Stimulated activated CD8-positive, alpha-beta memory T cell treated with anti-CD3 and anti-CD28 coated beads, Interleukin-4, amount 100 ng/mL, for 4 hours (primary cell): Measurements from ENCODE around the gene DENND2A.
"Not testable (repeated sequence)": the region's sequence is repeated elsewhere in the genome, so short reads cannot be mapped to it uniquely, and the experiment has no call there.

Experiments used
- DNase-seq, 2 donors: peaks; one replicate each; pipeline ENCODE4 v3.0.0-alpha.2; 2020; ENCODE audit warnings: low read depth in 2 of 2, low spot score in 1 of 2

Gene DENND2A

DNA sequence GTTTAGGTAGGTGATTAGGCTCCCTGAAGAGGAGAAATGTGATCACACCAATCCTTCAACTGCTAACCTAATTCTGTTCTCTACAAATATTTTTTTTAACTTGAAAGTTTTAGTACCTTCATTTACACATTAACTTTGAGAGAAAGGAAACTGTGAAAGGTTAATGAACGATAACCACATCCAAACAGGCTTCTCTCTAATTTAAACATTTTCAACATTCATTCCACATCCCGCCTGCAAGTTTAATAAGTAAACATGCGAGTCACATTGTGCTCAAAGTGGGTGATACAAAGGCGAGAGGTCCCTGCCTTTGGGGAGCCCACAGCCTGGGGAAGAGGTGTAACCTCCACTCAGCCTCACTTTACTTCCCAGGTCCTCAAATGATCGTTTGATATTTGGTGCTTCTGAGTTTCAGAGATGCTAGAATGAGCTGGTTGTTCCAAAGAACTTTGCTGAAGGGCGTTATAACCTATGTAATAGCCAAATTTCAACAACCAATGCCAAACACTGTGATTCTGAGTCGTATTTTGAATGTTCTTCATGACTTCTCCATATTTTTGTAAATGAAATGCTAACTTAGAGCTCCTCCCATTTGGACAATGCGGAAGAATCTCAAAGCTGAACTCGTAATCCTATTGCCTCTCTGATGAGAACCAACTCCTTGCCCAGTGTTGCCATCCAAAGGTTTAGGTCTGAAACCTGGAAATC, 47.5 kb downstream of the DENND2A start:
- no peak for DNase-seq

GRCh38 chr7:140591180-140591902, 49.3 kb downstream of the DENND2A start:
- DNase-seq: no peak

- no peak for DNase-seq
Measured at GRCh38 chr7:140587243-140587642, 53.4 kb downstream of the DENND2A start.

- no peak for DNase-seq
Measured at GRCh38 chr7:140586516-140586915, 54.1 kb downstream of the DENND2A start.

GRCh38 chr7:140585333-140585732, 55.3 kb downstream of the DENND2A start:
- DNase-seq: no peak

DNA sequence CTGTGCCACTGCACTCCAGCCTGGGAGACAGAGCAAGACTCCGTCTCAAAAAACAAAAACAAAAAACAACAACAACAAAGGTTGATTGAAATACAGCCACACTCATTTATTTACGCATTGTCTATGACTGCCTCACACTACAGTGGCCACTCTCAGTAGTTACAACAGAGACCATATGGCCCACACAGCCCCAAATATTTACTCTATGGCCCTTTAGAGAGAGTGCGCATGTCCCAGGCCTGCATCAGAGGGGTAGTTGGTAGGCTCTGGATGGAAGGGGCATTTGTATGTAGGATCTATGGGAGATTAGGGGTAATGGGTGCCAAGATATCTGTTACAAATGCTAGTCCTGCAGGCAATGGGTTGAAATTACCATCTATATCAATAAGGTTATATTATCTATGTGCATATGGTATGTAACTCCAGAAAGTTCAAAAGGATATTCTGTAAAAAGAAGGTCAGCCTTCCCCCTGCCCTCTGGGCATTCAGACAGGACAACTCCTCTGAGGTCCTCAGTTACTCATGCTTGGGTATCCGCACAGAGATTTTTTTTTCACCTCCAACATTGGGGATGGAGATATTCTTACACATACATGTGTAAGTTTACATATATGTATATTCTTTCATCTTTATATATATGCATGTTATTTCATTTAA, 56.3 kb downstream of the DENND2A start:
- no peak for DNase-seq

DNA sequence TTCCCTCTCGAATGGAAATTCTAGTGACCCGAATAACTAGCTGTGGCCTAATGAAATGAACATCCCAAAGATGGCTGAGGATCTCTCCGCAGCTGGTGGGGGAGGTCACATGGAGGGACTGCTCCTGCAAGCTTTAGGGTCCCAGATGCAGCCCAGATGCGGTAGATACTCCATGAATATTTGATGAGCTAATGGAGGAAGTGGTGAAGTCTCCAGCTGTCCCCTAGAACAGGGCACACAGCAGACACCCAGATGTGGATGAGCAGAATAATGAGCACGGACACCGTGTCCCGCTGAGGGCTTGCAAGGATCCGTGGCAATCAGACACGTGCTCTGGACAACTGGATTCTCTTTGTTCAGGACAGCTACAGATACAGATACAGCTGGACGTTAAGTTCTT, 59.2 kb downstream of the DENND2A start:
- no peak for DNase-seq

DNA sequence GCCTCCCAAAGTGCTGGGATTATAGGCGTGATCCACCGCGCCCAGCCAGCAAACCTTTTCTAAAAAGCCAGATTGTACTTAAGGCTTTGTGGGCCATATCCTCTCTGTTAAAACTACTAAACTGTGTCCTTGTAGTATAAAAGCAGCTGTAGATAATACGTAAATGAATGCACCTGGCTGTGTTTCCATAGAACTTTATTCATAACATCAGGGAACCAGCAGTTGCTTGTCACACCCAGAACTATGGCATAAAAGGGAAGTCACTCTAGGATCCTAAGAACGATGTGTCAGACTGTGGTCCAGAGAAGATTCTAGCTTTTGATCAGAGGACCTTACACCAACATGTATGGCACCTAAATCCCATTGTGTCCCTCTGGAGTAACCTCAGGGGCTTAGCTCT, 63.0 kb downstream of the DENND2A start:
- DNase-seq: no peak

DNA sequence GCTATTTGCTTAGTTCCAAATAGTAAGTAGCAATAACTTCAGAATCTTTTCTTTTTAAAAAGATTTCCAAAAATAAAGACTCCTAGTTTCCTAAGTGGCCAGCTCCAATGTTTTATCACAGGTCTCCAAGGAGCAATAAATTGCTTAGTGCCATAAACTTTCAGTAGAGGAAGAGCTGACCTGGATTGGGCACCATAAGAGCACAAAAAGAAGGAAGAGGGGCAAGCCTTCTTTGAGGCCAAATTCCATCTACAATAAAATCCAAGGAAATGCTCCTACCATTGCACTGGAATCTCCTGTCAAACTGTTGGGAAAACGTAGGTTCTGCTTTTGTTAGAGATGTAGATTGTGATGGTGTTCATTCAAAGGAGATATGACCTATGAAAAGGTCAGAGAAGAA, 64.0 kb downstream of the DENND2A start:
- DNase-seq: no peak

DNA sequence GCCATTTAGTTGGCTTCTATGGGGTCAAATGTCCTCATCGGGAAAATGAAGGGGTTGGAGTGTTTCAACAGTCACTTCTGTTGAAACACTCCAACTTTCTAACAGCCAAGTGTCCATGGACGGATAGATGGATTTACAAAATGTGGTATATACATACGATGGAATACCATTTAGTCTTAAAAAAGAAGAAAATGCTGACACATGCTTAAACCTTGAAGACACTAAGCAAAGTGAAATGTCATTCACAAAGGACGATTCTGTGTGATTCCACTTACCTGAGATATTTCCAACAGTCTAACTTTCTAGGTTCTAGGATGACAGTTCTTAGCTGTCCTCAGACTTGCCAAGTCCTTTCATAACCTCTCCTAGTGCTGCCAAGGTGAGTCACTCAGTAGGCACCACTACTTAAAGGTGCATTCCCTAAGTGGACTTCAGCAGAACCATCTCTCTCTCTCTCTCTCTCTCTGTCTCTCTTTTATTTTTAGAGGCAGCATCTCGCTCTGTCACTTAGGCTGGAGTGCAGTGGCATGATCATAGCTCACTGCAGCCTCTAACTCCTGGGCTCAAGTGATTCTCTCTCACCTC, 69.0 kb downstream of the DENND2A start:
- DNase-seq: no peak

DNA sequence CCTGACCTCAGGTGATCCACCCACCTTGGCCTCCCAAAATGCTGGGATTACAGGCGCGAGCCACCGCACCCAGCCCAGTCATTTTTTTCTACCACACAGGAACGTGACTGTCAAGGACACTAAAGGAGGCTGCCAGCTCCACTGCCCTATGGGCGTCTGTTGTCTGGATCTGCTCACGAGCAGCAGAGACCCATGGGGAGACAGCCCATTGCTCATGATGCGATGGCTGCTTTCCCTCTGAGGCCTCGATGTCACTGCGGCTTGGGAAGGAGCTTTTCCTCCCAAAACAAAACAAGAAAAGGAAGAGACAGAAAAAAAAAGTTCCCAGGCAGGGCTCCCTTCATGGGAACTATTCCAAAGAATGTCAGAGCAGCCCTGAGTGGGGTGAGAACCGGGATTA, 70.5 kb downstream of the DENND2A start:
- DNase-seq: no peak

- no peak for DNase-seq
Measured at GRCh38 chr7:140568021-140568813, 72.4 kb downstream of the DENND2A start.

- DNase-seq: not testable (repeated sequence)
Measured at GRCh38 chr7:140566186-140566585, 74.4 kb downstream of the DENND2A start.

- not testable (repeated sequence) for DNase-seq
Measured at GRCh38 chr7:140565761-140566160, 74.9 kb downstream of the DENND2A start.

- no peak for DNase-seq
Measured at GRCh38 chr7:140564643-140565042, 76.0 kb downstream of the DENND2A start.

DNA sequence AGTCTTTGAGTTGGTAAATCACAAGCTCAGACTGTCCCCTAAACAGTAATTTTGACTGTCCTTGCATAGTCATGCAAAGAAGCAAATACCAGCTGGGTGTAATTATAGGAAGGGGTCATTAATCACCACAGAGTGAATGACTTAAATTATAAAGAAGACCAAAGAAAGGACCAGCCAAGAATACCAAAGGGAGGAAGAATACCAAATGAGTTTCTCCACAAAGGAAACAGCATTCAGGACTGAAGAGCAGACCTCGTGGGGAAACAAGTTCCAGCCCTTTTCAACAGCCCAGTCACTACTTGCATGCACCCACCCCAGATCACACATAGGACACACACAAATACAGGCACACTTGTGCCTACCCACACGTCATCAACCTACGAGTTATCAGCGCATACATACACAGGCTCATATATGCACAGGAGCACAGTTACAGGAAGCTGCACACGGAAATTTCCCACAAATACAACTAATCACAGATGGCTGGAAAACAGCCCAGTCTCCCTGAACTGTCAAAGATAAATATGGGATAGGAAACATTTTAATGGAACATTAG, 77.6 kb downstream of the DENND2A start:
- DNase-seq: no peak

DNA sequence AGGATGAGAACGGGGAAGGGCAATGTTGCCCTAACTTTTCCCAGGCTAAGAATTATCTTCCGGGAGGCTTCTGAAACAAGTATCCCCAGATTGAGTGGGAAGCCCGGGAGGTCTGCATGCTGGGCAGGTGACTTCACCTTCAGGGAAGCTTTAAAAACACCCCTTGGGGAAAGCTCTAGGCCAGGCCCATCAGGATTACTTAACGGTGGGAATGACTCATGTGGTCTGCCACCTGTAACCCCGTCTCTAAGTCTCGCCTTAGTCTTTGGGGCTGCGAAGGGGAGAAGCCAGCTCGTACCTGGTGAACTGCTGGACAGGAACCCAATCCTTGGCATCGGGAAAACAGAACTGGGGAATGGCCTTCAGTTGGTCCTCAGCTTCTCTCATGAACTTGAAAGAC, 81.2 kb downstream of the DENND2A start:
- DNase-seq: no peak

DNA sequence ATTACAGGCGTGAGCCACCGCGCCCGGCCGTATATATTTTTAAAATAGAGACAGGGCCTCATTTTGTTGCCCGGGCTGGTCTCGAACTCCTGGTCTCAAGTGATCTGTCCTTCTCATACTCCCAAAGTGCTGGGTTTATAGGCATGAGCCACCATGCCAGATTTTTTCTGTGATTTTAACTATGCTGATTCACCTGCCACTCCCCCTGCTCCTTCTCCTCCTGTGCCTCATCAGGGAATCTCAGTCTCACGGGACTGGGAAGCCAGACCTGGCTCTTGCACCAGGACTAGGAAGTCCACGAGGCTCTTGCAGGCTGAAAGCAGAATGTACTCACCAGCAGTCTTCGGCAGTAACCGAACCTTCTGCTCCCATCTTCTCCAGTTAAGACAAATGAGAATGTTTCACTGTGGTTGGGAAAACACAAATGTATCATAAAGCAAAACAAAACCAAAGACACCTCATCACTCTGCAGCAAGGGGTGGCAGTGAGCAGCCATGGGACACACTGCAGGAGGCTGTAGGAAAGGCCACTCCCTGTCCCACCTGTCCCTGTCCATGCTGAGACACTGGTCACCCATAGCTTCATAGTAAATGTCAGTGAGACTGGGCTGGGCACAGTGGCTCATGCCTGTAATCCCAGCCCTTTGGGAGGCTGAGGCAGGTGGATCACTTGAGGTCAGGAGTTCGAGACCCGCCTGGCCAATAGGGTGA, 82.6 kb downstream of the DENND2A start:
- no peak for DNase-seq

DNA sequence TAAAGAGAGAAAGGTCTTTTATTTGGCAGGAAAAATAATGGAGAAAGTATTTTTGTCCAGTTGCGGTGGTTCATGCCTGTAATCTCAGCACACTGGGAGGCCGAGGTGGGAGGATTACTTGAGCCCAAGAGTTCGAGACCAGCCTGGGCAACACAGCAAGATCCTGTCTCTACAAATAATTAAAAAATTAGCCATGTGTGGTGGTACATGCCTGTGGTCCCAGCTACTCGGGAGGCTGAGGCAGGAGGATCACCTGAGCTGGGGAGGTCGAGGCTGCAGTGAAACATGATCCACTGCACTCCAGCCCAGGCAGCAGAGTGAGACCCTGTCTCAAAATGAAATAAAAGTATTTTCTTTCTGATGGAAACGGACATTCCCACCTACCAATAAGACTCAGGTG, 83.5 kb downstream of the DENND2A start:
- DNase-seq: no peak

GRCh38 chr7:140553236-140553635, 87.4 kb downstream of the DENND2A start:
- not testable (repeated sequence) for DNase-seq
